Sigmoid colon (tissue), 4 donors: Measurements from ENCODE around the gene OR4K15.

Source experiments
- CTCF ChIP-seq, 4 experiments: fragments of 450-650 bp in 3 of 4; fragments of 200-600 bp in 1 of 4; IDR thresholded peaks; one replicate each; pipeline ENCODE4 v1.5.1; 2016 to 2019; ENCODE audit warnings: antibody characterized with exemption in 4 of 4, mild to moderate bottlenecking in 3 of 4, moderate library complexity in 2 of 4
- EP300 ChIP-seq, 4 donors: sonication (generic); formaldehyde crosslinking; IDR thresholded peaks; one replicate each; pipeline ENCODE4 v1.6.1; 2017; ENCODE audit warnings: antibody characterized with exemption in 4 of 4
- POLR2A ChIP-seq, 2 donors: fragments of 450-650 bp; IDR thresholded peaks; one replicate each; pipeline ENCODE4 v1.6.1; 2016; ENCODE audit warnings: antibody characterized with exemption in 2 of 2, mild to moderate bottlenecking in 2 of 2, moderate library complexity in 2 of 2
- POLR2AphosphoS5 ChIP-seq, 4 donors: sonication (generic); formaldehyde crosslinking; IDR thresholded peaks; one replicate each; pipeline ENCODE4 v1.6.1; 2017; ENCODE audit warnings: antibody characterized with exemption in 4 of 4

GRCh38 chr14:19993438-19993837 is 18.0 kb downstream of the OR4K15 start:
- TF ChIP-seq CTCF (IDR thresholded peaks at IDR 0.05) (no peak), POLR2A (IDR thresholded peaks at IDR 0.05) (no peak), POLR2AphosphoS5 (IDR thresholded peaks at IDR 0.05) (no peak), EP300 (IDR thresholded peaks at IDR 0.05) (no peak)
